ENCODE results near the gene TMEM204.

Gene TMEM204

GRCh38 chr16:1581804-1582203 lies 48.3 kb downstream of the TMEM204 start:
- TF ChIP-seq GATA2 (IDR thresholded peaks at IDR 0.05; ENCODE audit: low read depth, low read length) (no peak), GATA3 (IDR thresholded peaks at IDR 0.05; ENCODE audit: low read depth, low read length) (no peak)

GRCh38 chr16:1583180-1583579 lies 49.7 kb downstream of the TMEM204 start:
- TF ChIP-seq GATA3 (IDR thresholded peaks at IDR 0.05; ENCODE audit: low read depth, low read length) (no peak), GATA2 (IDR thresholded peaks at IDR 0.05; ENCODE audit: low read depth, low read length) (no peak)

- TF ChIP-seq GATA3 (IDR thresholded peaks at IDR 0.05; ENCODE audit: low read depth, low read length) (no peak), GATA2 (IDR thresholded peaks at IDR 0.05; ENCODE audit: low read depth, low read length) (no peak)
Measured at GRCh38 chr16:1584926-1585484, 51.5 kb downstream of the TMEM204 start.

- TF ChIP-seq GATA2 (IDR thresholded peaks at IDR 0.05; ENCODE audit: low read depth, low read length), result no peak
- TF ChIP-seq GATA3 (IDR thresholded peaks at IDR 0.05; ENCODE audit: low read depth, low read length), result no peak
Measured at GRCh38 chr16:1590366-1590765, 56.9 kb downstream of the TMEM204 start.

- TF ChIP-seq GATA3 (IDR thresholded peaks at IDR 0.05; ENCODE audit: low read depth, low read length) (no peak), GATA2 (IDR thresholded peaks at IDR 0.05; ENCODE audit: low read depth, low read length) (no peak)
Measured at GRCh38 chr16:1590930-1591705, 57.7 kb downstream of the TMEM204 start.

GRCh38 chr16:1592446-1592845 lies 59.0 kb downstream of the TMEM204 start:
- TF ChIP-seq GATA2 (IDR thresholded peaks at IDR 0.05; ENCODE audit: low read depth, low read length), result no peak
- no peak for TF ChIP-seq GATA3 (IDR thresholded peaks at IDR 0.05; ENCODE audit: low read depth, low read length)

- TF ChIP-seq GATA2 (IDR thresholded peaks at IDR 0.05; ENCODE audit: low read depth, low read length) (no peak), GATA3 (IDR thresholded peaks at IDR 0.05; ENCODE audit: low read depth, low read length) (no peak)
Measured at GRCh38 chr16:1596516-1596915, 63.0 kb downstream of the TMEM204 start.

- TF ChIP-seq GATA2 (IDR thresholded peaks at IDR 0.05; ENCODE audit: low read depth, low read length) (no peak), GATA3 (IDR thresholded peaks at IDR 0.05; ENCODE audit: low read depth, low read length) (no peak)
Measured at GRCh38 chr16:1597154-1597553, 63.7 kb downstream of the TMEM204 start.

GRCh38 chr16:1601031-1601430 lies 67.6 kb downstream of the TMEM204 start:
- TF ChIP-seq GATA2 (IDR thresholded peaks at IDR 0.05; ENCODE audit: low read depth, low read length) (no peak), GATA3 (IDR thresholded peaks at IDR 0.05; ENCODE audit: low read depth, low read length) (no peak)

- TF ChIP-seq GATA3 (IDR thresholded peaks at IDR 0.05; ENCODE audit: low read depth, low read length), result no peak
- TF ChIP-seq GATA2 (IDR thresholded peaks at IDR 0.05; ENCODE audit: low read depth, low read length), result no peak
Measured at GRCh38 chr16:1601489-1601888, 68.0 kb downstream of the TMEM204 start.

- TF ChIP-seq GATA3 (IDR thresholded peaks at IDR 0.05; ENCODE audit: low read depth, low read length), result no peak
- no peak for TF ChIP-seq GATA2 (IDR thresholded peaks at IDR 0.05; ENCODE audit: low read depth, low read length)
Measured at GRCh38 chr16:1602285-1602684, 68.8 kb downstream of the TMEM204 start.
